Hematopoietic multipotent progenitor cell treated with erythropoietin and hydrocortisone succinate and interleukin-3 and kit ligand, for 15 days (in vitro differentiated cells): ENCODE results near the gene HACD2.
"Not testable (repeated sequence)": the region's sequence is repeated elsewhere in the genome, so short reads cannot be mapped to it uniquely, and the experiment has no call there.

Experiments
- DNase-seq: peaks from one replicate; pipeline ENCODE4 v3.0.0-alpha.2; 2015; ENCODE audit warnings: low spot score

HACD2 gene

GRCh38 chr3:123584988-123585937, at the start of gene HACD2:
Gene HACD2 (minus strand): TSS chr3:123585053. CDS start chr3:123585027, 26 bp downstream.
- DNase-seq, result peak; percentile 96

DNA sequence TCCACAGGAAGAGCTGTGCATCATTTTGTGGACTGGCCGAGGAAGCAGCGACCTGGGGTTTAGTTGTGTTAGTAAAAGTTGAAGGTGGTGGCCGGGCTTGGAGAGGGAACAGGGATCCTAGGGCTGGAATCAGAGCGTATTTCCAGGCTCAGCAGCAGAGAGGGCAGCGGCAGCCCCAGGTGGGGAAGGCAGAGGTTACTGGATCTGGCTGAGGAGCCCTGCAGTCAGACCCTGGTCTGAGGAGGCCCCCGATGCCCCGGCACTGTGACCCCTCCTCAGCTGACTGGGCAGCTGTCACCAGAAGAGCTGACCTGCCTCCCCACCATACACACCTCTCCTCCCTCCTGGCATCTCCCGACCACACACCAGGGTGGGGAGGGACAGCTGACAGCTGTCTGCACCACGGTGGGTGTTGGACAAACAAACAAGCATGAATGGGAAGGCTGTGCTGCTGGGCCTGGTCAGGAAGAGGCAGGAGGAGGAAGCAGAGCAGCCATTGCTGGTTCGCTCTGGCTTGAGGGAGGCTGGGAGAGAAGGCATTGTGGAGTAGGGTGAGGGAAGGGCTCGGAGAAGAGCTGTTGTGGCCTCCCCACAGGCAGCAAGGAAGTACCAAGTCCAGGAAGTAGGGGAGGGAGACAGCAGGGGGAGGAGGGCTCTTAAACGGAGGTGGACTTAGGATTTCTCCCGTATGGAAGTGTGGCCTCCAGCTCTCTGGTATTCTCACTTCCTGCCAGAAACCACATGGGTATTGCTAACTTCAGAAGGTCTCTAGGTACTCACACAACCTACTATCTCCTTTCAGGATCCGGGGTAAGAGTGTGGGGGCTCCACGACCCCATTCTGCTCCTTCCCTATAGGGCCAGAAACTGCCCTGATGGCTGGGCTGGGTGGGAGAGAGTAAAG, 49.5 kb upstream of the HACD2 start:
- DNase-seq, result no peak

DNA sequence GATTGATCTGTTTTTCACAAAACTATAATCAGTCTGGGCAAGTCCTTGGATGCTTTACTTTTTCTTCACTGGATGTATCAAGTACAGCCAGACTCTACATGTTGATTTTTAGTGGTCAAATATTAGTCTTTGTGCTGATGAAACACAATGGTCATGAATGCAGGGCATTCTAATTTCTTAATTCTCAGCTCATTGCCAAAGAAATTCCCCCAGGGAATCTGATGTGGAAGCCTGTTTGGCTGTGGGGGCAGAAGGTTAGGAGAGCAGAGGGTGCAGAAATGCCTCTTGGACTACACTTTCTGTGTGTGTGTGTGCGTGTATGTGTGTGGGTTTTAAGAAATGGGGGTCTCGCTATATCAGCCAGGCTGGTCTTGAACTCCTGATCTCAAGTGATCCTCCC, 48.7 kb upstream of the HACD2 start:
- no peak for DNase-seq

DNA sequence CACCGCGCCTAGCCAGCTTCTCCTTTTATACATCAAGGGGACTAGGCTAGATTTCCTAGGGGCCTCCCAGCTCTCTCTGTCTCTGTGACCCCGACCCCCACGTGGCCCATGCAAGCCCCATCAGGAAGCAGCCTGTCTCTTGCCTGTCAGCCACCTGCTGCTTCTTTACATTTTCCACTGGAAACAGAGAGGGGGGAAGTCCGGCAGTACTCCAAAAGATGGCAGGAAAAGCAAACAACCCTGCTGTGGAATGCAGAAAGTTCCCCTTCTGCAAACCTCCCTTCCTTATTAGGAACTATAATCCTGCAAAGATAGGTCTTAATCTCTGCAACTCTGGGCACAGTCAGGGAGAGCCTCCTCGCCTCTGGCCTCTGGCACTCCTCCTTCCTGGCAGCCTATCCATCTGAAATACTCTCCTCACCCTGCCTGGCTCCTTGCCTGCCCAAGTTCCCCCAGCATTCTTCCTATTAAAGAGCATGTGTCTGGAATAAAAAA, 47.4 kb upstream of the HACD2 start:
- DNase-seq, result no peak

GRCh38 chr3:123629747-123630047, 44.8 kb upstream of the HACD2 start:
- DNase-seq, result no peak

DNA sequence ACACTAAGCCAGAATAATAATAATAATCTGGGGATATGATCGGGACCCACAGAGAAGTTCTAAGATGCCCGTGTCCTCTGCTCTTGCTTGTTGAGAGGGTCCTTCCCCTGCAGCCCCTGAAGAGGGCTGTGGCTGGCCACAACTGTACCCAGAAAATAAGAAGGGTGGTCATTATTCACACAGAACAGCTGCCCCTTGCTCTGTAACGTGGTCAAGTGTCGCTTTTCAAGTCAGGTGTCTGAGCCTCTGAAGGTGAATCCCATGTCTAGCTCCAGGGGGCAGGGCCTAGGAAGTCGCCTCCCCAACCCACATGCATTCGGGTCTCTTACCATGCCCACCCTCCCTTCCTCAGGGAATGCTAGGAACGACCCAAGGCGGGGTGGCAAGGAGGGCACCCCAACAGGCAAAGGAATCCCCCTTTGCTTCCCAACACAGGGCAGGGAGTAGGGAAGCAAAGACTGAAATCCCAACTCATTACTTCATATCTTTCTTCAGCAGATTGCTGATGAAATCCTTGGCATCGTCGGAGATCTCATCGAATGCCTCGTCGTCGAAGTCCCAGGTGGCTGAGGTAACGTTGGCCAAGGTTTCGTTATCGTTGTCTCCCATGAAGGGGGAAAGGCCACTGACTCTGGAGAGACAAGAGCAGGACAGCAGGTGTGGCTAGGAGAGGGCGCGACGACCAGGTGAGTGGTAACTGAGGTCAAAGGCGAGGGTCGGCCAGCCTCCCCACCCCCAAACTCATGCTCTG, 44.3 kb upstream of the HACD2 start:
- no peak for DNase-seq

DNA sequence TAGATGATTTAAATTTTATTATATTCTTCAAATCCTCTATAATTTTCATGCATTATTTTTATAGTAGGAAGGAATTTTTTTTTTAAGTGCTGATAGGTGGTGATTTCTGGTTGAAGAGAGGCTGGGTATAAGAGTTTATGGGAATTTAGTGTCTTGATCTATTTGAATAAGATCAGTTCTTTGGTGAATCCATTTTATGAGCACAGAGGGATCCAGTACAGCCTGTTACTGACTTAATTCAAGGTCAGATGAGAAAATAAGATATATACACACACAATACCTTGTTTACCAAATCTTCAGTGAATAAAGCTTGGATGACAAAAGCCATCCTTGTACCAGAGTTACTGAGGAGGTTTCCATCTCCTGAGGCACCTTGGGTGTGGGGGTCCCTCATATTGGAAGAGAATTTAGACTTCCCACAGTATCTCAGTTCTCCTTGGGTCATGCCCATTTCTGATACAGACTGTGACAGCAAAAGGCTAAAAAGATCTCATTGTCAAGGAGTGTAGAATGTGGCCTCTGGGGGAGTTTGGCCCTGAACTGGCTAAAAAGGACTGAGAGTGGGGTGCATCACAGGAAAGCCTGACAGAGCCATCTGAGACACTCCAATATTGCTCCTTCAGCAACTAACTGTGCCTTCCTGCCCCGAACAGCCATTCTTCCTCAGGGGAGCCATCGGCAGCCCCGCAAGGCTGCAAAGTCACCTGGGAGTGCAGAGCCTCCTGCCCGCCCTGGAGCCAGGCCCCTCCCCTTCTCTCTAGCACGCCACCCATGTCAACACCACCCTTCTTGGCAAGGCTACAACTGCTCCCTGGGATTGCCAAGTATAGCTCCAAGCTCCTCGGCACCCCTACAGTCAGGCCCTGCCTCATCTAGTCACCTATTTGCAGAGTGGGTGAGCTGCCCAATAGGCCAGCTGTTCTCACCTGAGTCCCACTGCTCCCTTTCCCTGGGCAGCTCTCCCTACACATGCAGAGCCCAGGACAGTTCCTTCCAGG, 43.1 kb upstream of the HACD2 start:
- peak; percentile 11 for DNase-seq

DNA sequence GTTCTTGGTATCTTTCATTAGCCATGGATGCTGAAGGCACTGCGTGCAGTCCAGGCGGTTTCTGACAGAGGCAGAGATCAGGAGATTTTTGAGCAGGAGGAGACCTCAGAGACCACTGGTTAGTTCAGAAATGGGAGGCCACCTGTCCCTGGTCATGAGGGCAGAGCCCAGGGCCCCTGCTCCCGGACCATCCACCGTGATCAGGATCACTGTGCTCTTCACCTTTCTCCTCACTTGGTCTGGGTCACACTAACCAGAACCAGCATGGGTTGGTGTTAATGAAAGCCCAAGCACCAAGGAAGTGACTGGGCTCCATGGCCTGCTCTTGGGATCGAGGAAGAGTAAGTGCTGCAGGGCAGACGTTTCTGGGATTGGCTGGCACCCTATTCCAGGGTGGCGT, 42.0 kb upstream of the HACD2 start:
- no peak for DNase-seq

DNA sequence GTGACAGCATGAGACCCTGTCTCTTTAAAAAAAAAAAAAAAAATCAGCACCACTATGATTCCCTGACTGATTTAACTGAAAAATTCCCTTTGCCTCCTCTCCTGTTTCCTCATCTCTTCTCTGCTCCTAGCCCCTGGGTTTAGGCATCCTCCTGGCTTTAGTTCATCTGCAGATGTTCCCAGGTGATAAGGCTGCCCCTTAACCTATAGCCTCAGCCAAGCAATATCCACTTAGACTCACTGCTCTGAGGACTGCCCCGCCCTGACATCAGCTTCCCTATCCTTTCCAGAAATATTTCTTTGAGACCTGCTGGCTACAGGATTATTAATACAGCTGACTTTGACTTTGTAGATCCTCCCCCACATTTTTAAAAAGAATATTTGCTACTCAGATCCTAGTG, 39.4 kb upstream of the HACD2 start:
- no peak for DNase-seq

GRCh38 chr3:123623346-123623880, 38.6 kb upstream of the HACD2 start:
- no peak for DNase-seq

DNA sequence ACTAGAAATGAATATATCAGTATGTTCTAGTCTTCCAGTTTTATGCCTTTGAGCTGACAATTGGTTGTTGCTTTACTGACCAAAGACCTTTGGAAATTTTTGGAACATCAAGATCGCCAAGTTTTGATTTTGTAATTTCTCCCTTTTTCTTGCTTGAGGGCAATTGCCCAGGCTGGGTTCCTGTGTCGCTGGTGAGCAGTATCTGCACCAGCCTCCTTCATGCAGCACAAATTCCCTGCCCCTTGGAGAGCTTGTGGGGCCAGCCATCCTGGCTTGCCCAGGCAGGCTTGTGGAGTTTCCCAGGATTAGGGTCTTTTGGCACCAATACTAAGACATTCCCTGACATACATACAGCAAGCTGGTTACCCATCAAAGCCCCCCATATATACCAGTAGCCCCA, 37.9 kb upstream of the HACD2 start:
- DNase-seq, result no peak

GRCh38 chr3:123621850-123622189, 37.0 kb upstream of the HACD2 start:
- no peak for DNase-seq

- no peak for DNase-seq
These were observed 36.5 kb upstream of the HACD2 start for GRCh38 chr3:123621186-123621849.

DNA sequence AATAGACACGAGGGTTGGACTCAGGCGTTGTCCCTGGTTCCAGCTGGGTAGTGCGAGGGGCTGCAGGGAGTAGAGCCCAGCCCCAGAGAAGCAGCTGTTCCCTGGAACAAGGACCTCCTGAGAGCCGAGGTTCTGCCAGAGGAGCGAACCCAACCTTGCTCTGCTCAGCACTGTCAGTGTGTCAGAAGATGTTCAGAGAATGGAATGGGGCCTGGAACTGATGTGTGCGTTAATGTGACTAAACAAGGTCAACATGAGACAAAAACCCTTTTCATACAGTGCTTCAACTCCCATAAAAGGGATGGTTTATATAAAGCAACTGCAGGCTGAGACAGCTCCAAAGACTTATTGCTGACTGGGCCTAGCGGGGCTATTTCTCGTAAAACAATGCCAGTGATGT, 35.5 kb upstream of the HACD2 start:
- no peak for DNase-seq

DNA sequence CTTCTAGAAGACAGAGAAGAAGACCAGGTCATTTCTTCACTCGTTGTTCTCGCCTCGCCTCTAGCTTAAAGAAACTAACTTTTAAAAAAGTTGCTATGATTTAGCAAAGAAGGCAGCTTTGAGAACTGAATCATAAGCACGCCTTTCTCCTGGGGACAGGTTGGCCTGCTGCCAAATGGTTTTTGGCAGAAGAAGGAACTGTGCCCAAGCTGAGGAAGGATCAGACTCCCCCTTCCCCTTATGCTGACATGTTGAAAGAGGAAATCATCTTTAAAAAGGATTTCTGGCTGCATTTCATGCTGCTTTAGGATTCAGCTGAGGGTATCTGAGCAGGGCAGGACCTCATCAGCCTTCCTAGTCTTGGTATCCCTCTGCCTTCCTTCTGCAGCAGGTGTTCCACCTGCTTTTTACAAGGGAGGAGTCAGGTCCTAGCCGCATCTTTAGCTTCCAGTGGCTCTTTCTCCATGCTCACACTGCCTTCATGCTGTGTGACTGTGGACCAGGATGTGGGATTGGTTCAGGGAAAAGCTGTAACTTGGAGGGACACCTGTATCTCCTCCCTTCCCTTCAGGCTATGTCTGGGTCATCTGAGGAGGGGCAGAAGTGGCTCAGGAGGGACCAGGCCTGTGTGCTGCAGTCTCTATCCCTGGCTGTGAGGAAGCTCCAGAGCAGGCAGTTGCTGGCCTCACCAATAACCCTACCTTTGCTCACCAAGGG, 34.1 kb upstream of the HACD2 start:
- peak; percentile 25 for DNase-seq

DNA sequence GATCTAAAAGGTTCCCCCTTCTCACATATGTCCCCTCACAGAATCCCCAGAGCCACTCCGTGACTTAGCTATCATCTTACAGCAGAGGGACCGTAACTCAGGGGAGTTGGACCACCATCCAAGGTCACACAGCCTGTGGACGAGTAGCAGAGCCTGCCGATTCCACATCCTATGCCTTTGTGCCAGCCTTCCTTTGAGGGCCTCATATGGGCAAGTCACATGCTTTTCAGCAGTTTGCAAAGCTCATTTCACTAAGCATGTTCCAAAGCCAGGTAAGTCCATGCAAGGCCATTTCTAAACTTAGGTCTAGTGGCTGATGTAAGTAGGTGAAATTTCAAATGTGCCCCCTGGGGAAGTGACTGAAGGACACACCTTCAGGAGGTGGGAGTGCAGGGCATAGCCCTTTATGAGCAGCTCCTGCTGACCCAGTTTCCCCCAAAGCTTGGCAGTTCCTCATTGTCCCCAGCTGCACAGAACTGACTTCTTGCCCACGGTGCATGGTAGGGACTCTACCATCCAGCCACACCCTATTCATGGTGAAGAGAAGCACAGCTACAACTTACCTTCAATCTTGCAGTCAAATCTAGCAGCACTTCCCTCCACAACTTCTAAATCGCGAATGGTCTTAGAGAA, 33.3 kb upstream of the HACD2 start:
- no peak for DNase-seq

DNA sequence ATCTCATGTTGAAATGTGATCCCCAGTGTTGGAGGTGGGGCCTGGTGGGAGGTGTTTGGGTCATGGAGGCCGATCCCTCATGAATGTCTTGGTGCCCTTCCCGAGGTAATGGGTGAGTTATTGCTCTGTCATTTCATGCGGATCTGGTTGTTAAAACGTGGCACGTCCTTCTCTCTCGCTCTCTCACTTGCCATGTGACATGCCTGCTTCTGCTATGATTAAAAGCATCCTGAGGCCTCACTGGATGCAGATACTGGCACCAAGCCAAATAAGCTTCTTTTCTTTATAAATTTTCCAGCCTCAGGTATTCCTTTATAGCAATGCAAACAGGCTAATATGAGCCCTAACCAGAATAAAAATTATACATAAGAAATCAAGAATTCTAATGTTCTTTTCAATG, 31.7 kb upstream of the HACD2 start:
- no peak for DNase-seq

DNA sequence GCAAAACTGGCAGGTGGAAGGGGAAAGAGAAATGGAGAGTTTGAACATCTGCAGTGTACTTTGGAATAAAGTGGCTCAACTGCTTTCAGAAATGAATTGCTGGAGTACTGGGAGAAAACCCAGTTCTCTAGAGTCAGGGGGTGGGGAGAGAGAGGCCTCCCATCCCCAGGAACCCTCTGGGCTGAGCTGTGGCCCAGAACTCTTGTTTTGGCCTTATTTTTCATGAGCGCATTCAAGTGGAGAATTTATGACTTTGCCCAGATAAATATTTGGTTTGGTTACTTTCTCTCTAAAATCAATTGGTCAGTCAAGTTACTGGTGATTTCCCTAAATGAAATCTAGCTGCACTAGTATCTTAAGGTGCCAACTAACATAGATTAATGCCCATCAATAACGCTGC, 28.7 kb upstream of the HACD2 start:
- DNase-seq, result no peak

DNA sequence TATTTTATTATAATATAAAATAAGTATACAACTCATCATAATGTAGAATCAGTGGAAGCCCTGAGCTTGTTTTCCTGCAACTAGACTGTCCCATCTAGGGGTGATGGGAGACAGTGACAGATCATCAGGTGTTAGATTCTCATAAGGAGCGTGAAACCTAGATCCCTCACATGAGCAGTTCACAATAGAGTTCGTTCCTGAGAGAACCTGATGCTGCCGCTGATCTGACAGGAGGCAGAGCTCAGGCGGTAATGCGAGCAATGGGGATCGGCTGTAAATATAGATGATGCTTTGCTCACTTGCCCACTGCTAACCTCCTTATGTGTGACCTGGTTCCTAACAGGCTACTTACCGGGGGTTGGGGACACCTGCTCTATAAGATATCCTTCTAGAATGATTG, 26.8 kb upstream of the HACD2 start:
- not testable (repeated sequence) for DNase-seq
